OCI-LY7 (cell line): ENCODE results near the gene ADCY7. TPM values are rescaled to one million over a fixed set of nuclear protein-coding genes. Genes with fewer than 3 reads are reported as not detected.

Experiments
- BruUV-seq: library from RNA; stranded (reverse); fragments of 400-500 nt; replicated peaks from 2 replicates; lab custom pipeline; 2021; lab: Mats Ljungman, UMichigan
- CTCF ChIA-PET: fragments of 300-600 bp; sonication (Branson Sonifier 250); formaldehyde crosslinking; loops from one replicate; lab custom pipeline; 2022; ENCODE audit warnings: antibody characterized with exemption; ENCODE audit not compliant: unreplicated experiment; lab: Charles Lee
- POLR2A ChIA-PET: fragments of 300-600 bp; sonication (Branson Sonifier 250); formaldehyde crosslinking; loops from one replicate; lab custom pipeline; 2022; ENCODE audit warnings: antibody characterized with exemption; lab: Charles Lee
- DNase-seq: peaks from one replicate; pipeline ENCODE4 v3.0.0-alpha.2; 2015; ENCODE audit warnings: low spot score
- H2AFZ ChIP-seq: fragments of 200-600 bp; sonication (generic), shearing (Covaris generic); 2 replicates; pipeline ENCODE4 v1.6.1; 2014; ENCODE audit warnings: mild to moderate bottlenecking, antibody characterized with exemption, low read length, moderate library complexity
- H3K27ac ChIP-seq: fragments of 200-600 bp; sonication (generic); 2 replicates; pipeline ENCODE4 v1.5.1; 2014; ENCODE audit warnings: mixed run types, low read depth, mild to moderate bottlenecking, moderate library complexity, low read length, inconsistent platforms; ENCODE audit not compliant: poor library complexity, severe bottlenecking
- H3K36me3 ChIP-seq: fragments of 200-600 bp; sonication (generic); 2 replicates; pipeline ENCODE4 v1.6.1; 2014; ENCODE audit warnings: mild to moderate bottlenecking, antibody characterized with exemption, low read length, moderate library complexity, mixed read lengths; ENCODE audit not compliant: insufficient read depth
- H3K4me1 ChIP-seq: fragments of 200-600 bp; sonication (generic); 2 replicates; pipeline ENCODE4 v1.5.1; 2014; ENCODE audit warnings: mild to moderate bottlenecking, low read length; ENCODE audit not compliant: insufficient read depth, poor library complexity, severe bottlenecking
- H3K4me2 ChIP-seq: fragments of 200-600 bp; sonication (generic); 2 replicates; pipeline ENCODE4 v1.6.1; 2014; ENCODE audit warnings: mild to moderate bottlenecking, low read length
- H3K4me3 ChIP-seq: fragments of 200-600 bp; sonication (generic); 2 replicates; pipeline ENCODE4 v1.5.1; 2014; ENCODE audit warnings: mild to moderate bottlenecking, low read depth, low read length; ENCODE audit not compliant: poor library complexity, severe bottlenecking
- H3K79me2 ChIP-seq: fragments of 200-600 bp; sonication (generic); 2 replicates; pipeline ENCODE4 v1.6.1; 2016; ENCODE audit warnings: low read depth, mild to moderate bottlenecking, low read length, moderate library complexity, mixed read lengths; ENCODE audit not compliant: insufficient read depth
- H3K9me2 ChIP-seq: fragments of 200-600 bp; sonication (generic); 2 replicates; pipeline ENCODE4 v1.6.1; 2016; ENCODE audit warnings: mild to moderate bottlenecking, low read length, mixed read lengths; ENCODE audit not compliant: insufficient read depth
- H3K9me3 ChIP-seq: fragments of 200-600 bp; sonication (generic); 2 replicates; pipeline ENCODE4 v1.6.1; 2014; ENCODE audit warnings: mild to moderate bottlenecking, mixed run types, low read length, mixed read lengths
- H4K20me1 ChIP-seq: fragments of 200-600 bp; sonication (generic); 2 replicates; pipeline ENCODE4 v1.6.1; 2014; ENCODE audit warnings: mild to moderate bottlenecking, antibody characterized with exemption, low read length, moderate library complexity, mixed read lengths; ENCODE audit not compliant: insufficient read depth
- CTCF ChIP-seq: fragments of 200-600 bp; sonication (generic); conservative IDR thresholded peaks from 2 replicates; pipeline ENCODE4 v1.5.1; 2014; ENCODE audit warnings: mild to moderate bottlenecking, antibody characterized with exemption, low read length, moderate library complexity, mixed read lengths
- EZH2phosphoT487 ChIP-seq: fragments of 200-600 bp; sonication (generic); IDR thresholded peaks from 2 replicates; pipeline ENCODE4 v1.6.1; 2018; ENCODE audit warnings: low read depth, borderline replicate concordance, mild to moderate bottlenecking, mixed run types, antibody characterized with exemption, low read length, moderate library complexity, mixed read lengths
- intact Hi-C: fragments of 100-400 bp; cut with micrococcal nuclease; formaldehyde crosslinking; loops from one replicate; pipeline ENCODE4 v1.10.0; 2022; ENCODE audit not compliant: unreplicated experiment
- total RNA-seq, 2 experiments: library from RNA; depleted of rRNA in 1 of 2; stranded (reverse); fragments of >200 nt in 1 of 2; shearing (Covaris generic) in 1 of 2; gene quantifications; 2 replicates each; pipeline ENCODE4 v1.2.3, GENCODE V29; 2014 to 2022

ADCY7 gene
- total RNA-seq, 2 experiments from 2014 or later, result 49.9 to 77.7 TPM

GRCh38 chr16:50360033-50360778, 93.9 kb downstream of the ADCY7 start:
- H4K20me1 ChIP-seq, result peaks cover 22% of the 10 kb centered on the region
- H3K4me3 ChIP-seq, result no peak overlapping the region
- no peaks in the 10 kb centered on the region for H3K9me2 ChIP-seq
- H3K4me2 ChIP-seq, result no peak overlapping the region
- H3K4me1 ChIP-seq, result no peaks in the 10 kb centered on the region
- no TSS peak for BruUV-seq
- H3K79me2 ChIP-seq, result peaks cover 63% of the 10 kb centered on the region
- ChIA-PET POLR2A (interaction anchor here (0.6 to 1.4 kb wide), 3 partner anchors 21 to 105 kb away, joined by 3 read pairs; no protein-coding TSS in a partner anchor), CTCF (interaction anchor here (1.0 kb wide), 2 partner anchors 86 to 446 kb away, joined by 3 read pairs; no protein-coding TSS in a partner anchor)
- DNase-seq, result no peak
- H3K27ac ChIP-seq, result no peak overlapping the region
- H3K36me3 ChIP-seq, result peaks cover 97% of the 10 kb centered on the region
- intact Hi-C loops, result loop anchor here (10.0 kb wide), 1 partner anchor 295 kb away; the partner anchor contains the start of gene HEATR3
- H3K9me3 ChIP-seq, result no peaks in the 10 kb centered on the region
- no peak overlapping the region for H2AFZ ChIP-seq
- TF ChIP-seq EZH2phosphoT487 (no peak), CTCF (no peak)

- Histone ChIP-seq H3K9me3 (no peaks in the 10 kb centered on the region), H3K4me1 (peaks cover 3% of the 10 kb centered on the region), H3K27ac (no peak overlapping the region), H3K4me3 (no peak overlapping the region), H3K9me2 (no peaks in the 10 kb centered on the region), H2AFZ (no peak overlapping the region), H3K79me2 (peaks cover 63% of the 10 kb centered on the region), H3K4me2 (no peak overlapping the region), H3K36me3 (peaks cover 97% of the 10 kb centered on the region), H4K20me1 (peaks cover 25% of the 10 kb centered on the region)
- TF ChIP-seq CTCF, result no peak
- TF ChIP-seq EZH2phosphoT487, result no peak
- ChIA-PET CTCF (interaction anchor here (1.0 kb wide), 1 partner anchor 87 kb away, joined by 3 read pairs; no protein-coding TSS in a partner anchor), POLR2A (interaction anchor here (1.4 kb wide), 1 partner anchor 22 kb away, joined by 3 read pairs; no protein-coding TSS in a partner anchor)
- intact Hi-C loops, result loop anchor here (10.0 kb wide), 1 partner anchor 296 kb away; the partner anchor contains the start of gene HEATR3
- no TSS peak for BruUV-seq
- DNase-seq, result no peak
These were observed 94.4 kb downstream of the ADCY7 start for GRCh38 chr16:50360779-50361178.
